HepG2 (cell line): ENCODE results near the gene PIANP. TPM values are rescaled to one million over a fixed set of nuclear protein-coding genes. Genes with fewer than 3 reads are reported as not detected.

Experiments
- CBX2 ChIP-seq, 2 experiments: fragments of 200-600 bp in 1 of 2; sonication (generic); formaldehyde crosslinking in 1 of 2; IDR thresholded peaks; 2 replicates each; pipeline versions ENCODE4 v1.7.0 to v1.8.1; 2018 to 2022; ENCODE audit warnings: low read depth in 2 of 2, low read length in 1 of 2, mild to moderate bottlenecking in 1 of 2, missing genetic modification reagents in 1 of 2
- CREBL2 ChIP-seq: sonication (generic); formaldehyde crosslinking; IDR thresholded peaks from 2 replicates; pipeline ENCODE4 v1.8.1; 2023; ENCODE audit warnings: missing genetic modification reagents, mild to moderate bottlenecking, borderline replicate concordance
- ELF1 ChIP-seq: sonication (generic); formaldehyde crosslinking; IDR thresholded peaks from 2 replicates; pipeline ENCODE4 v1.4.0; 2020; ENCODE audit warnings: missing genetic modification reagents
- GMEB2 ChIP-seq: IDR thresholded peaks from 2 replicates; pipeline ENCODE4 v1.6.1; 2016; ENCODE audit warnings: missing biosample characterization, missing genetic modification reagents, low read depth
- HIC2 ChIP-seq: sonication (generic); formaldehyde crosslinking; IDR thresholded peaks from 2 replicates; pipeline ENCODE4 v1.9.0; 2022; ENCODE audit warnings: low read depth, missing genetic modification reagents
- HNRNPL ChIP-seq: fragments of 200-400 bp; formaldehyde crosslinking; IDR thresholded peaks from 2 replicates; pipeline ENCODE4 v1.6.1; 2017; ENCODE audit warnings: mild to moderate bottlenecking, low read depth, low read length
- KLF13 ChIP-seq: sonication (generic); formaldehyde crosslinking; IDR thresholded peaks from 2 replicates; pipeline ENCODE4 v1.4.0; 2020; ENCODE audit warnings: mild to moderate bottlenecking, missing genetic modification reagents
- PCBP1 ChIP-seq: fragments of 200-400 bp; formaldehyde crosslinking; IDR thresholded peaks from 2 replicates; pipeline ENCODE4 v1.6.1; 2017; ENCODE audit warnings: mild to moderate bottlenecking, low read depth, low read length, borderline replicate concordance
- PITX1 ChIP-seq: sonication (generic); formaldehyde crosslinking; IDR thresholded peaks from 2 replicates; pipeline ENCODE4 v1.5.1; 2020; ENCODE audit warnings: mild to moderate bottlenecking, missing genetic modification reagents
- REL ChIP-seq: sonication (generic); formaldehyde crosslinking; conservative IDR thresholded peaks from 2 replicates; pipeline ENCODE4 v1.8.0; 2022; ENCODE audit warnings: mild to moderate bottlenecking, missing genetic modification reagents, moderate library complexity
- SALL2 ChIP-seq: sonication (generic); formaldehyde crosslinking; IDR thresholded peaks from 2 replicates; pipeline ENCODE4 v1.8.1; 2023; ENCODE audit warnings: mild to moderate bottlenecking, missing genetic modification reagents, inconsistent platforms
- SMYD3 ChIP-seq: sonication (generic); formaldehyde crosslinking; IDR thresholded peaks from 2 replicates; pipeline ENCODE4 v1.8.1; 2023; ENCODE audit warnings: mild to moderate bottlenecking, missing genetic modification reagents
- SP1 ChIP-seq, 2 experiments: fragments of 450-650 bp in 1 of 2; sonication (generic) in 1 of 2; formaldehyde crosslinking in 1 of 2; IDR thresholded peaks; 2 replicates each; pipeline versions ENCODE4 v1.4.0 to v1.6.1; 2016 to 2020; ENCODE audit warnings: missing genetic modification reagents in 1 of 2
- ZBTB1 ChIP-seq: sonication (generic); formaldehyde crosslinking; IDR thresholded peaks from 2 replicates; pipeline ENCODE4 v1.4.0; 2020; ENCODE audit warnings: missing genetic modification reagents, borderline replicate concordance
- ZFP36 ChIP-seq: fragments of 150-350 bp; IDR thresholded peaks from 2 replicates; pipeline ENCODE4 v1.6.1; 2018; ENCODE audit warnings: borderline replicate concordance, low read length, low read depth; ENCODE audit not compliant: partially characterized antibody
- ZFP62 ChIP-seq: sonication (generic); formaldehyde crosslinking; IDR thresholded peaks from 2 replicates; pipeline ENCODE4 v1.4.0; 2020; ENCODE audit warnings: missing genetic modification reagents
- ZFP82 ChIP-seq: sonication (generic); formaldehyde crosslinking; IDR thresholded peaks from 2 replicates; pipeline ENCODE4 v1.5.1; 2020; ENCODE audit warnings: mild to moderate bottlenecking, missing genetic modification reagents, borderline replicate concordance
- ZNF20 ChIP-seq: sonication (generic); formaldehyde crosslinking; IDR thresholded peaks from 2 replicates; pipeline ENCODE4 v1.4.0; 2020; ENCODE audit warnings: mild to moderate bottlenecking, moderate library complexity, missing genetic modification reagents
- ZNF441 ChIP-seq: sonication (generic); formaldehyde crosslinking; IDR thresholded peaks from 2 replicates; pipeline ENCODE4 v1.7.0; 2021; ENCODE audit warnings: missing genetic modification reagents, borderline replicate concordance
- ZNF496 ChIP-seq: sonication (generic); formaldehyde crosslinking; IDR thresholded peaks from 2 replicates; pipeline ENCODE4 v1.8.1; 2023; ENCODE audit warnings: mild to moderate bottlenecking, moderate library complexity, missing genetic modification reagents; ENCODE audit not compliant: insufficient replicate concordance
- ZNF513 ChIP-seq: sonication (generic); formaldehyde crosslinking; conservative IDR thresholded peaks from 2 replicates; pipeline ENCODE4 v1.5.0; 2020; ENCODE audit warnings: missing genetic modification reagents
- ZNF598 ChIP-seq: sonication (generic); formaldehyde crosslinking; IDR thresholded peaks from 2 replicates; pipeline ENCODE4 v1.5.1; 2020; ENCODE audit warnings: mild to moderate bottlenecking, missing genetic modification reagents, borderline replicate concordance
- ZNF772 ChIP-seq: sonication (generic); formaldehyde crosslinking; IDR thresholded peaks from 2 replicates; pipeline ENCODE4 v1.5.0; 2020; ENCODE audit warnings: mild to moderate bottlenecking, missing genetic modification reagents
- polyA plus RNA-seq, 8 experiments: library from polyadenylated mRNA; depleted of rRNA in 3 of 8; stranded (reverse) in 7 of 8; unstranded in 1 of 8; fragments of >200 nt; fragmentation: Illumina TruSeq in 4 of 8; extraction: Trizol in 4 of 8; gene quantifications; 2 replicates each; pipeline versions ENCODE4 v1.2.1 to v1.2.3, GENCODE V29; 2011 to 2016; ENCODE audit warnings: low read depth in 4 of 8, missing spikeins in 1 of 8, mixed read lengths in 1 of 8; ENCODE audit not compliant: insufficient read depth in 1 of 8
- total RNA-seq, 5 experiments: library from RNA; depleted of rRNA; stranded (reverse); fragments of >200 nt; fragmentation: Illumina TruSeq; extraction: Trizol; gene quantifications; 2 replicates each; pipeline ENCODE4 v1.2.3, GENCODE V29; 2016; ENCODE audit warnings: low read depth in 1 of 5

PIANP gene
- total and polyA plus RNA-seq, 2 of the 13 experiments (the other 11 are each of a cell fraction or from before 2014, with no cell fraction given), result not detected

- TF ChIP-seq CBX2 (IDR thresholded peaks at IDR 0.05; ENCODE audit: low read depth, low read length), result no peak
- TF ChIP-seq CBX2 (CRISPR knock-in tag; IDR thresholded peaks at IDR 0.05; ENCODE audit: low read depth), result no peak
- 0 out of 2 replicates have a peak, but pooled peaks have one; percentile 46 for TF ChIP-seq SMYD3 (CRISPR knock-in tag)
- TF ChIP-seq KLF13 (CRISPR knock-in tag), result no peak
- peak; percentile 99 for TF ChIP-seq ELF1
- no peak for TF ChIP-seq CREBL2 (CRISPR knock-in tag)
- no peak for TF ChIP-seq ZNF496 (CRISPR knock-in tag)
- TF ChIP-seq ZNF441 (CRISPR knock-in tag), result no peak
- TF ChIP-seq SALL2 (CRISPR knock-in tag), result no peak; the same call in none of the 2 replicates
- no peak for TF ChIP-seq ZNF513
- TF ChIP-seq HIC2, result no peak; the same call in 1 of the 2 replicates
- TF ChIP-seq HNRNPL, result no peak
- peak; percentile 98 for TF ChIP-seq PCBP1
- peak; percentile 57; the same call in 1 of the 2 replicates for TF ChIP-seq GMEB2 (CRISPR knock-in tag)
- no peak for TF ChIP-seq SP1 (IDR thresholded peaks at IDR 0.05)
- no peak for TF ChIP-seq SP1 (CRISPR knock-in tag; IDR thresholded peaks at IDR 0.05)
- no peak for TF ChIP-seq REL (CRISPR knock-in tag)
- TF ChIP-seq ZFP36, result no peak
- TF ChIP-seq ZFP82 (CRISPR knock-in tag), result no peak; the same call in 1 of the 2 replicates
- no peak for TF ChIP-seq ZFP62 (CRISPR knock-in tag)
- TF ChIP-seq ZNF772 (CRISPR knock-in tag), result peak; percentile 70
- no peak for TF ChIP-seq ZBTB1 (CRISPR knock-in tag)
- TF ChIP-seq ZNF20, result no peak
- peak; percentile 40; the same call in 1 of the 2 replicates for TF ChIP-seq PITX1 (CRISPR knock-in tag)
- no peak for TF ChIP-seq ZNF598 (CRISPR knock-in tag)
Observed at GRCh38 chr12:6688999-6689882, 11.4 kb downstream of the PIANP start, which contains the start of gene ZNF384 (continued).
